Fibroblast of lung (primary cell): ENCODE results near the gene SEC31B. TPM values are rescaled to one million over a fixed set of nuclear protein-coding genes. Genes with fewer than 3 reads are reported as not detected.

ENCODE experiments used
- DNase-seq, 2 donors: peaks; one replicate each; pipeline versions ENCODE4 v3.0.0 to v3.0.0-alpha.2; 2010; ENCODE audit warnings: low read depth in 2 of 2
- H2AFZ ChIP-seq: 2 replicates; pipeline ENCODE4 v1.5.1; 2012; ENCODE audit warnings: low read length, control low read depth, inconsistent platforms
- H3K27ac ChIP-seq: 2 replicates; pipeline ENCODE4 v1.5.1; 2011; ENCODE audit warnings: low read length, control low read depth; ENCODE audit not compliant: insufficient read depth
- H3K27me3 ChIP-seq: 2 replicates; pipeline ENCODE4 v1.5.1; 2011; ENCODE audit warnings: mild to moderate bottlenecking, low read length; ENCODE audit not compliant: control insufficient read depth, insufficient read depth
- H3K36me3 ChIP-seq: 2 replicates; pipeline ENCODE4 v1.5.1; 2011; ENCODE audit warnings: low read length; ENCODE audit not compliant: control insufficient read depth, insufficient read depth
- H3K4me1 ChIP-seq: 2 replicates; pipeline ENCODE4 v1.5.1; 2011; ENCODE audit warnings: low read length; ENCODE audit not compliant: control insufficient read depth, insufficient read depth; ENCODE audit errors: extremely low read depth
- H3K4me2 ChIP-seq: 2 replicates; pipeline ENCODE4 v1.5.1; 2011; ENCODE audit warnings: low read length, control low read depth; ENCODE audit not compliant: insufficient read depth; ENCODE audit errors: extremely low read depth
- H3K4me3 ChIP-seq, 4 experiments: fragments of 200-600 bp in 1 of 4; sonication (generic) in 1 of 4; replicated peaks in 1 of 4; 2 replicates each; pipeline ENCODE4 v1.5.1; 2011 to 2016; ENCODE audit warnings: low read length in 4 of 4, low read depth in 3 of 4, mild to moderate bottlenecking in 3 of 4, control low read depth in 2 of 4, inconsistent platforms in 1 of 4, mixed read lengths in 1 of 4; ENCODE audit not compliant: insufficient read depth in 1 of 4; ENCODE audit errors: control extremely low read depth in 1 of 4
- H3K79me2 ChIP-seq: 2 replicates; pipeline ENCODE4 v1.5.1; 2012; ENCODE audit warnings: mild to moderate bottlenecking, low read length, inconsistent platforms; ENCODE audit not compliant: control insufficient read depth, insufficient read depth
- H3K9ac ChIP-seq: 2 replicates; pipeline ENCODE4 v1.5.1; 2011; ENCODE audit warnings: mild to moderate bottlenecking, low read length, control low read depth; ENCODE audit not compliant: insufficient read depth
- H3K9me3 ChIP-seq: 2 replicates; pipeline ENCODE4 v1.5.1; 2012; ENCODE audit warnings: low read depth, low read length; ENCODE audit not compliant: control insufficient read depth, insufficient read depth
- H4K20me1 ChIP-seq: 2 replicates; pipeline ENCODE4 v1.5.1; 2011; ENCODE audit warnings: low read length; ENCODE audit not compliant: control insufficient read depth, insufficient read depth; ENCODE audit errors: extremely low read depth
- EZH2 ChIP-seq: IDR thresholded peaks from 2 replicates; pipeline ENCODE4 v1.5.1; 2012; ENCODE audit warnings: low read length, control low read depth, mild to moderate bottlenecking; ENCODE audit errors: missing control alignments
- polyA plus RNA-seq, 2 donors: library from polyadenylated mRNA; depleted of rRNA in 1 of 2; stranded (reverse) in 1 of 2; unstranded in 1 of 2; fragments of >200 nt; gene quantifications; 2 replicates each; pipeline ENCODE4 v1.2.1, GENCODE V29; 2011 to 2012; ENCODE audit warnings: missing spikeins in 1 of 2
- total RNA-seq: library from RNA; depleted of rRNA; stranded (reverse); fragments of >200 nt; gene quantifications from 2 replicates; pipeline ENCODE4 v1.2.1, GENCODE V29; 2014
- TF ChIP-seq, protein P1 (sequence below), 2 donors: IDR thresholded peaks in 1 of 2; conservative IDR thresholded peaks in 1 of 2; 1 replicate in 1 of 2; 2 replicates in 1 of 2; pipeline ENCODE4 v1.5.1; 2011 to 2012; ENCODE audit warnings: low read length in 2 of 2, control low read depth in 1 of 2, inconsistent platforms in 1 of 2, low read depth in 1 of 2, mild to moderate bottlenecking in 1 of 2

Gene SEC31B
- total and polyA plus RNA-seq, 2 donors (not counting 1 experiment from before 2014, with no cell fraction given): 2.7 to 3.0 TPM

GRCh38 chr10:100483876-100484666 is 35.6 kb downstream of the SEC31B start:
- H3K79me2 ChIP-seq: no peaks in the 10 kb centered on the region
- H3K27ac ChIP-seq: no peak overlapping the region
- H3K4me1 ChIP-seq: no peaks in the 10 kb centered on the region
- H3K9me3 ChIP-seq: no peaks in the 10 kb centered on the region
- TF ChIP-seq, protein P1, sequence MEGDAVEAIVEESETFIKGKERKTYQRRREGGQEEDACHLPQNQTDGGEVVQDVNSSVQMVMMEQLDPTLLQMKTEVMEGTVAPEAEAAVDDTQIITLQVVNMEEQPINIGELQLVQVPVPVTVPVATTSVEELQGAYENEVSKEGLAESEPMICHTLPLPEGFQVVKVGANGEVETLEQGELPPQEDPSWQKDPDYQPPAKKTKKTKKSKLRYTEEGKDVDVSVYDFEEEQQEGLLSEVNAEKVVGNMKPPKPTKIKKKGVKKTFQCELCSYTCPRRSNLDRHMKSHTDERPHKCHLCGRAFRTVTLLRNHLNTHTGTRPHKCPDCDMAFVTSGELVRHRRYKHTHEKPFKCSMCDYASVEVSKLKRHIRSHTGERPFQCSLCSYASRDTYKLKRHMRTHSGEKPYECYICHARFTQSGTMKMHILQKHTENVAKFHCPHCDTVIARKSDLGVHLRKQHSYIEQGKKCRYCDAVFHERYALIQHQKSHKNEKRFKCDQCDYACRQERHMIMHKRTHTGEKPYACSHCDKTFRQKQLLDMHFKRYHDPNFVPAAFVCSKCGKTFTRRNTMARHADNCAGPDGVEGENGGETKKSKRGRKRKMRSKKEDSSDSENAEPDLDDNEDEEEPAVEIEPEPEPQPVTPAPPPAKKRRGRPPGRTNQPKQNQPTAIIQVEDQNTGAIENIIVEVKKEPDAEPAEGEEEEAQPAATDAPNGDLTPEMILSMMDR (conservative IDR thresholded peaks at IDR 0.05 in 1 of 2, IDR thresholded peaks at IDR 0.05 in 1 of 2; ENCODE audit: low read depth in 1 of 2, low read length in 2 of 2): no peak
- no peak for TF ChIP-seq EZH2
- no peak overlapping the region for H3K9ac ChIP-seq
- peaks cover 27% of the 10 kb centered on the region for H3K27me3 ChIP-seq
- no peak overlapping the region for H2AFZ ChIP-seq
- H3K4me2 ChIP-seq: no peak overlapping the region
- H4K20me1 ChIP-seq: no peaks in the 10 kb centered on the region
- no peak for DNase-seq
- no peak overlapping the region for H3K4me3 ChIP-seq
- H3K36me3 ChIP-seq: no peaks in the 10 kb centered on the region

DNA sequence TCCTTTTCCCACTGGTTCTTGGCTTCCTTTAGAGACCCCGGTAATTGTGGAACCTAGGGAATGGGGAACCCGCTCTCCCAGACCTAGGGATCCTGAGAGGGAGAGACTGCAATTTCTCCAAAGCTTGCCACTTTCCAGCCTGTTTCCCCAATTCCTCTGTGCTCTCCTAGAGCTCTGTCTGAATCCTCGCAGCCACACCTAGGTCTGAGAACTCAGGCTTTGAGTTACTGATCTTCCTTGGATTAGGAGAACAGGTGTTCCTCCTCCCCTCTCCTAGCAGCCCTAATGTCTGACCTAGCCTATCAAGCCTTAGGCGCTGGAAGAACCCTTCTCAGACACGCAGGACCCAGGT is 36.9 kb downstream of the SEC31B start:
- Histone ChIP-seq H3K27me3 (peaks cover 27% of the 10 kb centered on the region), H3K4me2 (peak overlapping the region; percentile 81)

DNA sequence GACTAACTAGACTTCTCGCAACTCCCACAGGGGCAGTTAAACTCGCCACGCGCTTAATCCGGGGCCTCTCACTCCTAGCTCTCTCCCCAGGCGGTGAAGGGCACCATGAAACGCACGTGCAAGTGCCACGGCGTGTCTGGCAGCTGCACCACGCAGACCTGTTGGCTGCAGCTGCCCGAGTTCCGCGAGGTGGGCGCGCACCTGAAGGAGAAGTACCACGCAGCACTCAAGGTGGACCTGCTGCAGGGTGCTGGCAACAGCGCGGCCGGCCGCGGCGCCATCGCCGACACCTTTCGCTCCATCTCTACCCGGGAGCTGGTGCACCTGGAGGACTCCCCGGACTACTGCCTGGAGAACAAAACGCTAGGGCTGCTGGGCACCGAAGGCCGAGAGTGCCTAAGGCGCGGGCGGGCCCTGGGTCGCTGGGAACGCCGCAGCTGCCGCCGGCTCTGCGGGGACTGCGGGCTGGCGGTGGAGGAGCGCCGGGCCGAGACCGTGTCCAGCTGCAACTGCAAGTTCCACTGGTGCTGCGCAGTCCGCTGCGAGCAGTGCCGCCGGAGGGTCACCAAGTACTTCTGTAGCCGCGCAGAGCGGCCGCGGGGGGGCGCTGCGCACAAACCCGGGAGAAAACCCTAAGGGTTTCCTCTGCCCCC is 37.4 kb downstream of the SEC31B start:
- no peak overlapping the region for H3K27ac ChIP-seq
- H3K79me2 ChIP-seq: no peaks in the 10 kb centered on the region
- H3K9me3 ChIP-seq: no peaks in the 10 kb centered on the region
- H3K9ac ChIP-seq: no peak overlapping the region
- no peaks in the 10 kb centered on the region for H4K20me1 ChIP-seq
- H3K36me3 ChIP-seq: no peaks in the 10 kb centered on the region
- H3K4me3 ChIP-seq: peak overlapping the region; percentile 39 to 50 (median 44)
- peak; percentile 66 to 68 for DNase-seq
- H3K4me2 ChIP-seq: peak overlapping the region; percentile 81
- peaks cover 27% of the 10 kb centered on the region for H3K27me3 ChIP-seq
- TF ChIP-seq, protein P1 (conservative IDR thresholded peaks at IDR 0.05 in 1 of 2, IDR thresholded peaks at IDR 0.05 in 1 of 2; ENCODE audit: low read depth in 1 of 2, low read length in 2 of 2): peak; percentile 78 to 83
- peak; percentile 59 for TF ChIP-seq EZH2
- H2AFZ ChIP-seq: peak overlapping the region; percentile 4
- no peaks in the 10 kb centered on the region for H3K4me1 ChIP-seq

More for the DNA sequence above, 36.9 kb downstream of the SEC31B start:
- Histone ChIP-seq H3K36me3 (no peaks in the 10 kb centered on the region), H3K4me1 (no peaks in the 10 kb centered on the region), H3K79me2 (no peaks in the 10 kb centered on the region), H3K27ac (no peak overlapping the region), H3K4me3 (no peak overlapping the region), H4K20me1 (no peaks in the 10 kb centered on the region), H2AFZ (no peak overlapping the region), H3K9me3 (no peaks in the 10 kb centered on the region), H3K9ac (no peak overlapping the region)
- TF ChIP-seq, protein P1 (conservative IDR thresholded peaks at IDR 0.05 in 1 of 2, IDR thresholded peaks at IDR 0.05 in 1 of 2; ENCODE audit: low read depth in 1 of 2, low read length in 2 of 2): peak in 1 of 2 donors; percentile 1
- TF ChIP-seq EZH2: no peak
- no peak for DNase-seq
